SK-N-MC (cell line): ENCODE results near the gene KCNJ15.

Experiments used
- EZH2 ChIP-seq: fragments of 200-600 bp; sonication (generic); IDR thresholded peaks from one replicate; pipeline ENCODE4 v1.6.1; 2017; ENCODE audit warnings: antibody characterized with exemption
- POLR2AphosphoS5 ChIP-seq: IDR thresholded peaks from 2 replicates; pipeline ENCODE4 v1.6.1; 2012; ENCODE audit warnings: mild to moderate bottlenecking, low read depth, low read length, borderline replicate concordance

DNA sequence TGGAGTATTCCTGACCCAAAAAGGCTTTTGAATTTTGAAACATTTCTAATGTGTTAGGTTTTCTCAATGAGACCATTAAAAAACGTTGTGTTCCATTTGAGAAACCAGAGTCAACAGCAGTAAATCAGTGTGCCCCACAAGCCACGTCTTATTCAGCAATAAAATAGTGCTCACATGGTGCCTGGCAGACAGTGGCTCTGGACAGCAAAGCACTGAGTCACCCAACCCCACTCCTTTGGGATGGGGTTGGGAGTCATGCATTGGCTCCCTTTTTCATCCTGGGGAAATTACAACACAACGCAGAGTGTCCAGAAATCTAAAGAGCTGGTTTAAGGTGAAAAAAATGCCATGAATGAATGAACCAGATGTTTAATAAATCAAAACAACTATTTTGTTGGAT is 46.5 kb downstream of the KCNJ15 start:
- TF ChIP-seq EZH2: no peak
- TF ChIP-seq POLR2AphosphoS5: no peak
